Suppressor macrophage treated with lipopolysaccharide for 1 hour (primary cell): Measurements from ENCODE around the gene MDK.

Experiments used
- DNase-seq, 3 donors: peaks; one replicate each; pipeline ENCODE4 v3.0.0-alpha.2; 2020 to 2022

The MDK gene

GRCh38 chr11:46407635-46408034 lies 26.2 kb downstream of the MDK start:
- no peak for DNase-seq

DNA sequence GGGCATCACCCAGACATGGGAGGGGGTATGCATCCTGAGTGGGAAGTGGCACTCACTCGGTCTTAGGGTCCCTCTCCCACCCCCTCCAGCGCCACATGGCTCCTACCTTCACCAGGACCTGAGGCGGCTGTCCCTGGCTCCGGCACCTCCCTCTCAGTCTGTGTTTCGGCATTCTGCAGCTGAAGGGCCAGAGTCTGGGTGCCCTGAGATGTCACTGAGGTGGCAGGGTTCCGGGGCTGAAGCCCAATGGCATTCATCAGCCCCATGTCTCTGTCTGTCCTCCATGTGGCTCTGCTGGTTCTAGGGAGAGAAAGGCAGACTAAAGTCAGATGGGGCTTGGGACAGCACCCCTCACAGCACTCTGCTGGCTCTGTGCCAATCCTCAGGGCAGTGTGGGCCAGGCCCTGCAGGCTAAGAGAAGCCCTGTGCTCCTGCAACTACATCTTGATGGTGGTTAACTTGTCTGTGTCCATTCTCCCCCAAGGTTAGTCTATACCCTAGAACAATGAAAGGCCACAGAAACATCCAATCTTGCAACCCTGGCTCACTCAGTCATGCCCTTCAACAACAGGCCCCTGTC lies 27.0 kb downstream of the MDK start:
- no peak for DNase-seq

GRCh38 chr11:46410021-46410420 lies 28.6 kb downstream of the MDK start:
- no peak for DNase-seq

DNA sequence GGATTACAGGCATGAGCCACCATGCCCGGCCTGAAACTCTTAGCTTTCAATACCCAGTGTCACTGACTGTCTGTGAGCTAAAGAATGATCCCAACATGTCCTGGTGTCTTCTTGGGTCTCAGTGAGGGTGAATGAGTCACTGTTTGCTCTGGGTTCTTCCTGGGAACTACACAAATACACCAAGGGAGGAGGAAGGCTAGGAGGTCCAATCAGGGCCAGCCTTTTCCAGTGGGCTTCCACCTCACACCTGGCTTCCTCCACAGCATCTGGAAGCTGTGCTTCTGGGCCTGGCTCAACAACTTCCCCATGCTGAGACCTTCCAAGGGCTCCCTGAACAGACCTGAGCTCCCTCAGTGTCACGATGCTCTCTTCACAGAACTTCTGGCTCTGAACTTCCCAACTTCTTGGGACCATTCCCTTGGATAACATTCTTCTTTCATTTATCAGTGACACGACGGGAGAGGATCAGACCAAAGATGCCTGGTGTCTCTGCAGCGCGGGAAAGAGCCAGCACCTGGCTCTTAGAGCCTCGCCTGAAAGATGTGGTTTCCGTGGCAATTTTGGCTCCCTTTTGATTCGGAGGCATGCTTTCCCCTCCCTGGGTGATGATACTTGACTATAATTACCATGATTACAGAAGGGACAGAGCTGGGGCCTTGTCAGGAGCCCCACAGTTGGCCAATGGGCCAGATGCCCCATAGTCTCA lies 32.4 kb downstream of the MDK start:
- DNase-seq = no peak

- no peak for DNase-seq
These were observed 33.0 kb downstream of the MDK start for GRCh38 chr11:46414466-46414796.

GRCh38 chr11:46414879-46415278 lies 33.4 kb downstream of the MDK start:
- DNase-seq = no peak

DNA sequence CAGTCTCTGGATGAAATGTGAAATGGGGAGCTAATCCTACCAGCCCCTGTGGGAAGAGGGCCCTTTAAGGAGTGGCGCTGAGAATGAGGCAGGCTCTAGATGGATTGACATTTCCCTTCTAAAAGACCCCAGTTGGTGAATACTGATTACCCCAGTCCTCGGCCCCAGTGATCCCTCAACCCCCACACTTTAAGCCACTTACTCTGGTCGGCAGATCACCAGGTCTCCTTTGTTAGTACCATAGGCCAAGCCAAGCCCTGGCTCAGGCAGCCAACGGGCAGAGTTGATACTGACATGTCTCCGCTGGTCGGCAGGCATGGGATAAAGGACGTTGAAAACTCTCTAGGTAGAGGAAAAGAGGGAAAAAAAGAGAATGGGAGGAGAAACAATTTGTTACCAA lies 36.2 kb downstream of the MDK start:
- DNase-seq = no peak

DNA sequence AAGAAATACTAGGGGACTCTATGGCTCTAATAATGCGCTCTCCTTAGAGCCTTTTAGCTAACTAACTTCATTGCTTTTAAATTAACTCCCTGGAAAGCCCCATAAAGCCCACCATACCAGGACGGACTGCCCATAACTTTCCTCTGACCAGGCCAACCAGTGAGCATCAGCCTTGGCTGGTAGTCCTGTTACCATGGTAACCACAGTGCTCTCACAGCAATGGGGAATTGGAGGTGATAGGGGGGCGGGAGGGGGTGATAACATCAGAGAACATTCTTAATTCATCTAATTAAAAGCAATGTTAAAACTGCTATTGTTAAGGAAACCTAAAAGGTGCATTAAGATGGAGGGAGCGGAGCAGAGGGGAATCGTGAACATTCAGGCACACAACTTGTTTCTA lies 37.3 kb downstream of the MDK start:
- DNase-seq = no peak

DNA sequence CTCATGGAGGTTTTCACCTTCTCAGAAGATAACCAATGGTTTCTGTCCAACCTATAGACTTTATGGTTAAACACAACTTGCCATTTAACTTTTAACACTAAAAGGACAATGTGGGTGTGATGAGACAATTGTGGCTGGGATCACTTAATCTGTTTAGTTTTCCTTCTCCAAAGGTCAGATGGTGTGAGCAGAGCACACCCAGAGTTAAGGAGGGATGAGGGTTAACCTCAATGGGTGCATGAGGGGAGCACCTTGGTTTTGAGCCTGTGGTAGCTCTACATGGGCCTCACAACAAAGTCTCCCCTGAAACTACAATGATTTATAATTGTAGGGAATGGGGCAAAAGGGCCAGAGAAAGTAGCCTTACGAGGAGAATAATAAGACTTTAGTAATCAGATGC lies 39.0 kb downstream of the MDK start:
- no peak for DNase-seq

GRCh38 chr11:46421257-46421880 lies 39.9 kb downstream of the MDK start:
- DNase-seq = no peak

DNA sequence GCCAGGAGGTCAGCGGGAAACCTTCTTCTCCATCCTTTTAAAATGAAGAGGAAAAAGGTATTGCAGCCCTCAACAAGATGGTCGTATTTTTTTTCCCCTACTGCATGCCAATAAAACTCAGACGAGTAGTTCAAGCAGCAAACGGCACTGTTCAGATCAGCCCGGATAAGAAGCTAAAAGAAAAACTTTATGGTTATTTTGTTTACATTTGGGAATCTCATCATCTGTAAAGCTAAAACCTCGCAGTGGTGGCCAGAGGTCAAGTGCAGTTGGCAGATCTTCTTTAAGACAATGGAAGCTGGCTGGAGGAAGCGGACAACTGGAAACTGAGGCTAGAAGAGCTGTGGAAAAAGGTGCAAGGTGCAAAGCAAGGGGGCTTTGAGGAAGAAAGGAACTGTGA lies 41.1 kb downstream of the MDK start:
- DNase-seq = no peak

DNA sequence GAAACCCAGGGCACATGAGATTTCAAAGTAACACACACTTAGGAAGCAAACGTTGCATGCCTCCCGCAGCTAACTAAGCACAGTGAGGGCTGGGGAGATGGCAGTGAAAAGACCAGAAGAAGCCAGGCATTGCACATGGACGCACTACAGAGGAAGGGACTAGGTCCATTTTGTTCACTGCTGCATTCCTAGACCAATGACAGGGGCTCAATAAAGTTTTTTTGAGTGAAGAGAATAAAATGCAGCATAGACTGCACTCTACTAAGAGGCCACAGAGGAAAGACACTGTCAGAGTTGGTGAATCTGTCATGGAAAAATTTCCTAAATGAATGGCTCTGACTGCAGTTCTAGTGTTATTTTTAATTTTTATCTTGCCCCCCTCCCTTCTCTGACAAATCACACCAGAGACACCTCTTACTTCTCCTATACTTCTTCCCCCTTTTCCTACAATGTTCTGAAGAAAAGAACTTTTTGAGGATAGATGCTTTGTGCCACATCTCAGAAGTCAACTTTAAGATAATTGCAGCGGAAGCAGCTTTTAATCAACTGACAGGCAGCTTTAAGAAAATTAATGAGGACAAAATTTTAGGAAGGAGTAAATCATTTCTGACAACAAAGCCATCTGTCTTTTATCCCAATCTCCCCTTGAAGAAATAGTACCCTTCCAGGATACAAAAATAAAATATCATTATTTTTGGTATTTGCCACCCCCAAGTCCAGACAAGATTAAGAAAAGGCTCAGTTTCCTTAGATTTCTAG lies 44.9 kb downstream of the MDK start:
- no peak for DNase-seq

DNA sequence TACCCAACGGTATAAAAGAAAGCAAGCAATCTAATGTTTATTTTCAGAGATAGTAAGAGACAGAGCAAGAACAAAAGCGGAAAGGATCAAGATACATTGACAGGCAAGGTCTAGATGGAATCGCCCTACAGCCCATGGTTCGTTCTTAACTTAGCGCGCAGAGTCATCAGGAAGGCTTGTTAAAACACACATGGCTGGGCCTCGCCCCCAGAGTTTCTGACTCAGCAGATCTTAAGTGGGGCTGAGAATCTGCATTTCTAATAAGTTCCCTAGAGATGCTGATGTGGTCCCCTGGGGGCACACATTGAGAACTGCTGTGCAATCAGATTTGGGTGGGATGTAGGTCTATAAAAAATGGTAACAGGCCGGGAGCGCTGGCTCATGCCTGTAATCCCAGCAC lies 45.9 kb downstream of the MDK start:
- no peak for DNase-seq

- no peak for DNase-seq
These were observed 48.2 kb downstream of the MDK start for GRCh38 chr11:46429717-46430116.

- no peak for DNase-seq
These were observed 49.7 kb downstream of the MDK start for GRCh38 chr11:46431211-46431610.
